Measurements from ENCODE around the gene PDE6C. TPM values are rescaled to one million over a fixed set of nuclear protein-coding genes. Genes with fewer than 3 reads are reported as not detected.

PDE6C gene
- total RNA-seq, 1 donor from 2014 or later: not detected

DNA sequence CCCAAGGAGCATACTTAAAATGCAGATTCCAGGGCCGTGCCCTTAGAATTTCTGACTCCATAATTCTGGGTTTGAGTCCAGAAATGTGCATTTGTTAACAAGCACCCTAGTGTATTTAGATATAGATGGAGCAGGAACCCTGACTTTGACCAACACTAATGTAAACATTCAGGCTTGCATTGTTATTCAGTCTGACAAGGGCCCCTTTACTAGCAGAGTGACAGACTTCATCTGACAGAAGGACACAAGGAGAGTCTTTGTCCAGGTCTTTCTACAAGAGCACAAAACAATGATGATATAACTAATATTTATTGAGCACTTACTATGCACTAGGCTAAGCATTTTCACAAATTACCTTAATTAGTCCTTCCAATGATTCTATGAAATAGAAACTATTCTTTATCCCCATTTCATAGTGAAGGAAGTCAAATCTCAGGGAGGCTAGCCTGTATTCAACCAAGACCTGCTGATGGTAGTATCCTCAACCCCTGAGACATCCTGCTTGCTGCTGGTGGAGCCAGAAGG is 15.2 kb upstream of the PDE6C start:
- TF ChIP-seq, protein P1, sequence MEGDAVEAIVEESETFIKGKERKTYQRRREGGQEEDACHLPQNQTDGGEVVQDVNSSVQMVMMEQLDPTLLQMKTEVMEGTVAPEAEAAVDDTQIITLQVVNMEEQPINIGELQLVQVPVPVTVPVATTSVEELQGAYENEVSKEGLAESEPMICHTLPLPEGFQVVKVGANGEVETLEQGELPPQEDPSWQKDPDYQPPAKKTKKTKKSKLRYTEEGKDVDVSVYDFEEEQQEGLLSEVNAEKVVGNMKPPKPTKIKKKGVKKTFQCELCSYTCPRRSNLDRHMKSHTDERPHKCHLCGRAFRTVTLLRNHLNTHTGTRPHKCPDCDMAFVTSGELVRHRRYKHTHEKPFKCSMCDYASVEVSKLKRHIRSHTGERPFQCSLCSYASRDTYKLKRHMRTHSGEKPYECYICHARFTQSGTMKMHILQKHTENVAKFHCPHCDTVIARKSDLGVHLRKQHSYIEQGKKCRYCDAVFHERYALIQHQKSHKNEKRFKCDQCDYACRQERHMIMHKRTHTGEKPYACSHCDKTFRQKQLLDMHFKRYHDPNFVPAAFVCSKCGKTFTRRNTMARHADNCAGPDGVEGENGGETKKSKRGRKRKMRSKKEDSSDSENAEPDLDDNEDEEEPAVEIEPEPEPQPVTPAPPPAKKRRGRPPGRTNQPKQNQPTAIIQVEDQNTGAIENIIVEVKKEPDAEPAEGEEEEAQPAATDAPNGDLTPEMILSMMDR (IDR thresholded peaks at IDR 0.05; ENCODE audit: unreplicated experiment): no peak
- H3K27ac Mint-ChIP-seq (ENCODE audit: unreplicated experiment): no peak overlapping the region
- no peaks in the 10 kb centered on the region for H3K9me3 Mint-ChIP-seq (ENCODE audit: unreplicated experiment)
- H3K4me3 Mint-ChIP-seq (ENCODE audit: unreplicated experiment): no peak overlapping the region
- H3K4me1 Mint-ChIP-seq (ENCODE audit: unreplicated experiment): no peaks in the 10 kb centered on the region
- no peaks in the 10 kb centered on the region for H3K36me3 Mint-ChIP-seq (ENCODE audit: low read depth, unreplicated experiment)
- H3K27me3 Mint-ChIP-seq (ENCODE audit: unreplicated experiment): peaks cover 8% of the 10 kb centered on the region
- DNase-seq (ENCODE audit: low spot score): no peak

GRCh38 chr10:93598157-93598556 is 14.2 kb upstream of the PDE6C start:
- Mint-ChIP-seq H3K4me1 (ENCODE audit: unreplicated experiment) (no peaks in the 10 kb centered on the region), H3K27ac (ENCODE audit: unreplicated experiment) (no peak overlapping the region)

GRCh38 chr10:93599335-93599734 is 13.0 kb upstream of the PDE6C start:
- no peaks in the 10 kb centered on the region for H3K36me3 Mint-ChIP-seq (ENCODE audit: low read depth, unreplicated experiment)
- H3K4me1 Mint-ChIP-seq (ENCODE audit: unreplicated experiment): no peaks in the 10 kb centered on the region
- no peak for DNase-seq (ENCODE audit: low spot score)
- peaks cover 10% of the 10 kb centered on the region for H3K27me3 Mint-ChIP-seq (ENCODE audit: unreplicated experiment)
- H3K4me3 Mint-ChIP-seq (ENCODE audit: unreplicated experiment): no peak overlapping the region
- no peaks in the 10 kb centered on the region for H3K9me3 Mint-ChIP-seq (ENCODE audit: unreplicated experiment)
- no peak overlapping the region for H3K27ac Mint-ChIP-seq (ENCODE audit: unreplicated experiment)
- TF ChIP-seq, protein P1 (IDR thresholded peaks at IDR 0.05; ENCODE audit: unreplicated experiment): no peak

More at GRCh38 chr10:93598157-93598556, 14.2 kb upstream of the PDE6C start:
- no peak for DNase-seq (ENCODE audit: low spot score)
- TF ChIP-seq, protein P1 (IDR thresholded peaks at IDR 0.05; ENCODE audit: unreplicated experiment): no peak
- Mint-ChIP-seq H3K27me3 (ENCODE audit: unreplicated experiment) (peaks cover 10% of the 10 kb centered on the region), H3K36me3 (ENCODE audit: low read depth, unreplicated experiment) (no peaks in the 10 kb centered on the region), H3K9me3 (ENCODE audit: unreplicated experiment) (no peaks in the 10 kb centered on the region), H3K4me3 (ENCODE audit: unreplicated experiment) (no peak overlapping the region)

DNA sequence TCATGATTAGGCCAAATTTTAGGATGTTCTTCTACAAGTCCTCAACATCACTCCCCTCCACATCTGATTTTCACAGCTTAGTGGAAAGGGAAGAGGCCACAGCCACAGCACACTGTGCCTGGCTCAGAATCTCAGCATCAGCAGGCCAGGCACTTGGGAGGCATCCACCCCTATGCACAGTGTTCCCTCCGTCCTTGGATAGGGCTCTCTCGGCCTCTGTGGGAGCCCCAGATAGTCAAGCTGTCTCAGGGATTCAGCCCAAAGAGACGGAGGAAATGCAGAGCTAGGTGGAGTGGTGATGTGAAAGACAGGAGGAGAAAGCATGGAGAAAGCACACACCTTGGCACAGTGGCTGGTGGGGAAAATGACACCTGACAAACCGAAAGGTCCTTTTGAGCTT is 12.6 kb upstream of the PDE6C start:
- DNase-seq (ENCODE audit: low spot score): no peak
- Mint-ChIP-seq H3K9me3 (ENCODE audit: unreplicated experiment) (no peaks in the 10 kb centered on the region), H3K27ac (ENCODE audit: unreplicated experiment) (no peak overlapping the region), H3K4me1 (ENCODE audit: unreplicated experiment) (no peaks in the 10 kb centered on the region), H3K36me3 (ENCODE audit: low read depth, unreplicated experiment) (no peaks in the 10 kb centered on the region), H3K27me3 (ENCODE audit: unreplicated experiment) (peaks cover 9% of the 10 kb centered on the region), H3K4me3 (ENCODE audit: unreplicated experiment) (peak overlapping the region; percentile 53)
- TF ChIP-seq, protein P1 (IDR thresholded peaks at IDR 0.05; ENCODE audit: unreplicated experiment): no peak

GRCh38 chr10:93600446-93601145 is 11.7 kb upstream of the PDE6C start:
- TF ChIP-seq, protein P1 (IDR thresholded peaks at IDR 0.05; ENCODE audit: unreplicated experiment): no peak
- DNase-seq (ENCODE audit: low spot score): peak; percentile 26

More at GRCh38 chr10:93600446-93601145, 11.7 kb upstream of the PDE6C start:
- Mint-ChIP-seq H3K27me3 (ENCODE audit: unreplicated experiment) (peaks cover 6% of the 10 kb centered on the region), H3K36me3 (ENCODE audit: low read depth, unreplicated experiment) (no peaks in the 10 kb centered on the region), H3K4me1 (ENCODE audit: unreplicated experiment) (no peaks in the 10 kb centered on the region), H3K9me3 (ENCODE audit: unreplicated experiment) (no peaks in the 10 kb centered on the region), H3K27ac (ENCODE audit: unreplicated experiment) (no peak overlapping the region), H3K4me3 (ENCODE audit: unreplicated experiment) (peak overlapping the region; percentile 42)
